ENCODE data around the gene COL4A2.

Gene COL4A2

DNA sequence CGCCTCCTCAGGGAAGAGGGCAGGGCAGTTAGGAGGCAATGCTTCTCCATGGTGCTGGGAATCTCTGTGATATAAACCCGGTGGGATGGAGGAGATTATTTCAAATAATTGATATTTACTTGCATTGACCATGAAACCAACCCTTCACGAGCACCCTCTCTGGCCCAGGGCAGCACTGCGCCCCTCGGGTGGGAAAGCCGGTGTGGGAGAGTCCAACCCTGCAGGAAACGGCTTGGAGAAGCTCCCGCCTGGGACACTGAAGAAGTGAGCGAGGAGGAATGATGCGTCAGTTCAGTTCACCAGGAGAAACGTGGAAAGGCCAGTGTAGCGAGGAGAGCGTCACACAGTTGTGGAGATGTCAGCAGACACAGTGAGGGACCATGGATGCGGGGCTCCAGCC is 99.9 kb downstream of the COL4A2 start:
- no peak for DNase-seq

- DNase-seq, result no peak
These were observed 100.4 kb downstream of the COL4A2 start for GRCh38 chr13:110407531-110407930.

DNA sequence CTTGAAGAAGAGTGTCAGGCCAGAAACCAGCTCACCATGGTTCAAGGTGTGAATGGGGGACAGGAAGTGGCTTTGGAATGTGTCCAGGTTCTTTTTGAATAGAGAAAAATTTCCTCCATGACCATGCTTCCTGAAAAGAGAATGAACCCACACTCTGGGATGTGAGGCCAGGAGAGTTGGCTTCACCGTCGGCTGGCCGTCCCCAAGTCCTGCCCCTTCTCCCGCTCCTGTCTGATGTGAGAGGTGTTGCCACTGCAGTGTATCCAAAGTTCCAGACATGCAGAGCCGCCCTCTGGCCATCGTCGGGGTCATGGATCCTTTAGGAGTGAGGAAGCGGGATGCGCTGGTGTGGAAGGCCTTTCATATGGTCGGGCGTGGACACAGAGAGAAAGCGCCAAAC is 101.2 kb downstream of the COL4A2 start:
- DNase-seq, result no peak

DNA sequence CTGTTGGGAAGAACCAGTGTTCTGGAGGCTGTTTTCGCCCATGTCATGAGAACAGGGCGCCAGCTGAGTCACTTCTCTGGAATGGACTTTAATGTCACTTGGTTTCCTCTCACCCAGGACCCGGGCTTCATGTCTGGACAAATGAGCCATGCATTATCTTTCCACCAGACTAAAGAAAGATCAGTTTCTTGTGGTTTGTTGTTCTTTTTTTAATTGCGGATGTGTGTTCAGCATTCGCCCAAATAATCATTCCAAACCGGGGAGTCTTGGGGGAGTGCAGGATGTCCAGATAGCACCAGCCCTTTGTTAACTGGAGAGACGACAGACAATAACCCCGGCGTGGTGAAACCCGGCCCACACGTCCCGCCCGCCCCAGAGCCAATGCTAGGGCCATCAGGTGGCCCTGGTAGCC is 102.5 kb downstream of the COL4A2 start:
- DNase-seq, result no peak

DNA sequence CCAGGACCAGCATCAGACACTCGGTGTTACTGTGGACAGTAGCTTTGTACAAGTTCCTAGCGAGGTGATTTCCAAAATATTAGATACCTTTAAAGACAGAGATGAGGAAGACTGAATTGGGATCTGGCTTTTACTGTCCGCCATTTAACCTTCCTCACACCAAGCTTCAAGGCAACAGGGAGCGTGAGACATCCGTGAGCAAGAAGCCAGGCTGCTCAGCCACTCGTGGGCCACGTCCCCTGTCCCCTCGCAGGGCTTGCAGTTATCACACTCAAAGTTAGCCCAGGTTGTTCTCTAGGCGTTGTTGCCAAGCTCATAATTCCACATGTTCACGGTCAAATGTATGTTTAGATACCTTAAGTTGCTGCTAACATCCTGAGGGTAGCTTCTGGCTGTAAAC is 102.9 kb downstream of the COL4A2 start:
- DNase-seq, result no peak

DNA sequence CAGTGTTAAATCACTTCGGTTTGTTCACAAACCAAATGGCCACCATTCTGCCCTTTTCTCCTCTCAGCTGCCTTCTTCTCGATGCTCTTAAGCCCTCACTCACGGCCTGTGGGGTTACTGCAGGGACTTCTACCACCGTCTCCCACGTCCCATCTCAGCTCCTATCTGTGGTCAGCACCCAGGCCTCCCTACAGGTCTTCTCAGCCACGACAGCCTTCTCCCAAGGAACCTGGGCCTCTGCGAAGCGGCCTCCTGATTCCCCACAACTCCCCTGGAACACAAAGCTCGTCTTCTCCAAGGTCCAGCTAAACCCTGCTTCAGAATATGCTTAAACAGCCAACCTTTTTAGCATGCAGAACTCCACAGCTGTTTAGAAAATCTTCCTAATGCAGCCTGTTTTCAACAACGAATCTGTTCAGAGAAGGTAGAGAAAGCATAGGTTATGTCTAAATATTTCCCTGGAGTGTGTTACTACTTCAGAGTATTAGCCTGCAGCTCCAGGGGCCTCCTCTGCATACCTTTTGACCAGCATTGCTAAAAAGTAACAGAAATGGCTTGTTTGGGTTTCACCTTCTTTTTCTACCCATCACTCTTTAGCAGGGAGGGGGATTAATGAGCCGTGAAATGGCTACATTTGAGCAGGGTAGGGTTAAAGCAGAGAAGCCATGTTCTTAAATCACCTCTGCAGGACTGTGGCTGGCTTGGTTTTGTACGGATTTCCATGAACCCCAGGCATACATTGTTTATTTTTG is 104.0 kb downstream of the COL4A2 start:
- no peak for DNase-seq

- DNase-seq, result no peak
These were observed 104.6 kb downstream of the COL4A2 start for GRCh38 chr13:110411688-110412059.

GRCh38 chr13:110412132-110412914 is 105.2 kb downstream of the COL4A2 start:
- DNase-seq, result peak; percentile 8 to 43

- no peak for DNase-seq
These were observed 106.1 kb downstream of the COL4A2 start for GRCh38 chr13:110413016-110413675.

GRCh38 chr13:110413676-110414040 is 106.6 kb downstream of the COL4A2 start:
- no peak for DNase-seq

GRCh38 chr13:110414283-110414682 is 107.2 kb downstream of the COL4A2 start:
- no peak for DNase-seq

GRCh38 chr13:110414931-110415330 is 107.8 kb downstream of the COL4A2 start:
- DNase-seq, result no peak

DNA sequence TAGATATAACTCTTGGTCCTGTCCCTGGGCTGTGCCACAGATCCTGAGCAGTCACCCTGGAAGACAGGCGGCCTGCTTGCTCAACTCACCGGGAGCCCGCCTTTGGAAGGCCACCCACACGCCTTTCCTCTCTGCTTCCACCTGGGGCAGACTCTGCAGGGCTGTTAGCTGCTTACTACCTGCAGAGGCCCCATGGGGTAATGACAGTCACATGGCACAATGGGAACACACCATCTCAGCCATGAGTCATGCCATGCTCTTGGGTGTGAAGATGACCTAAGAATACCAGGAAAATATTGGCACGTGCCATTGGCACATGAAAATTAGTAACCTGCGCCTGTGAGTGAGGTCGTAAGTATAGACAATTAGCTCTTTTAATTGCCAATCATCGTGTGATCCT is 108.6 kb downstream of the COL4A2 start:
- no peak for DNase-seq

- no peak for DNase-seq
These were observed 109.3 kb downstream of the COL4A2 start for GRCh38 chr13:110416131-110417025.

GRCh38 chr13:110418944-110419343 is 111.9 kb downstream of the COL4A2 start:
- no peak for DNase-seq

DNA sequence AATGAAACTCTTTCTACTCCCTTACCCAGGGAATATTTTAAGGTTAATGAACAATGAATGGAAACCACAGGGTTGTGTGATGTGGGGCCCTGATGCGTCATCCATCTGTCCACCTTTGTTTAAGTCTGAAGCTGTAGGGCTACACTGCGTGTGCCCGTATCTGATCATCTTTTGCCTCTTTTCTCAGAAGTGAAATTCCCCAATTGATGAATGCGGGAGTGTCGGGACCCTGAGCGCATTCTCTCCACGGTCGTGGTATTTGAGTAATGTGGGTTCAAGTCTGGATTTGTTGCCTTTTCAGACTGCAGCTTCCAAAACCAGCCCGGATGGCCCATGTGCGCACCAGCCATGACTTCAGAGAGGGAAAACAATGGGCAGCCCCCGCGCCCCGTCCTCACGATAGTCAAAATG is 112.3 kb downstream of the COL4A2 start:
- no peak for DNase-seq

DNA sequence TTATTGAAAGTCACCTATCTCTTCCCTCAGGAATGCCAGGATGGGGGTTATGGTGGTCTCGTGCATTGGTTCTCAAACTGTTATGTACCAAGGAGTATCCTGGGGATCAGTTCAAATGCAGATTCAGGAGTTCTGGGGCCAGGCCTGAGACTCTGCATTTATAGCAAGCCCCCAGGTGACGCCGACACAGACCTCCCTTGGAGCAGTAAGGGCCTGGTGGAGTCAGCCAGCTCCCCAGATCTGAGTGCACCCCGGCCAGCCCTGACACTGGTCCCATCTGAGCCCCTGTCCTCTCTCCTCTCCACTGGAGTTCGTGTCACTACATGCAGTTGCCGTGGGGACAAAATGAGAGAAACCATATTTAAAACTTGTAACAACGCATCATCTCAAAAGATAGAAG is 112.9 kb downstream of the COL4A2 start:
- DNase-seq, result no peak

DNA sequence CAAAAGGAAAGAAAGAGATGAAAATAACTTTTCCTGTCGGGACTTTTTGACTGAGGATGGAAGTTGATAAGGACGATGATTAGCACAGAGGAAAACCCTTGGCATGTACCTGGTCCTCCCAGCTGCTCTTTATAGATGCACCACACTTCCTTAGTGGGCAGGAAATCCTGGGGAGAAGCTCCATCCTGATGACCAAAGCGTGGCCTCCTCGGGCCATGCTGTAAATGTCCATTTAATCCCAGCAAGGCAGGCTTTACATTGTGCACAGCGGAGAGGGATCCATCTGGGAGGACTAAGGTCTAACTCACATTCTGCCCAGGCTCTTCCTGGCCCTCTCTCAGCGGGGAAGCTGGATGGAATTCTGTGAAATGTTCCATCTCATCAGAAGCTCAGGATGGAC is 113.5 kb downstream of the COL4A2 start:
- DNase-seq, result no peak

GRCh38 chr13:110421061-110421460 is 114.0 kb downstream of the COL4A2 start:
- no peak for DNase-seq

DNA sequence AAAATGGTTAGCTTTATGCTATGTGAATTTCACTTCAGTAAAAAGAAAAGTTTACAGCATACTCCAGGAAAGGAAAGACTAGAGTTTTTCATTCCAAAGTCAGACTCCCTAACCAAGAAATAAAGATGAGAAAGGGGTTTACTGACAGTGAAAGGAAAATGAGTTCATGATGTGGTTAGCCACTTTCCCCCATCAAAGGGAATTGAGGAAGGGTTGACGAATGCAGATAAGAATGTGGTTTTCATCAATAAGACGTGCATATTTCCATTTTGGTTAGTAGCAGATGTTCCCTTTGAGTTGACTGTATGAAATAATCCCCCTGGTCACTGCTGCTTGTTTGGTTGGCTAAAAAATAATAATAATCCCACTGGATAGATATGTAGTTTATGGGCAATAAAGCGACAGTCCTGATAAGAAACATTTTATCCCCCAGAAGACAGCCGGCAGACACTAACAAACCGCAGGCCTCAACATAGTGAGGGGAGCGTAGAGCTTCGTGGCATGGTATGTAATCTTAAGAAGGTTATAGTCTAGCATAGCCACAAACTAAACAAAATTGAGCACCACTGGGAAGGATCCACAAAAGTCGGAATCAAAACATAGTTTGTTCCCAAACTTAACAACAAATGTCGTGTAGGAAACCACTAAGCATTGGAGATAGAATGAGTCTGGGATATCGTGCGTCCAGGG is 114.8 kb downstream of the COL4A2 start:
- no peak for DNase-seq

DNA sequence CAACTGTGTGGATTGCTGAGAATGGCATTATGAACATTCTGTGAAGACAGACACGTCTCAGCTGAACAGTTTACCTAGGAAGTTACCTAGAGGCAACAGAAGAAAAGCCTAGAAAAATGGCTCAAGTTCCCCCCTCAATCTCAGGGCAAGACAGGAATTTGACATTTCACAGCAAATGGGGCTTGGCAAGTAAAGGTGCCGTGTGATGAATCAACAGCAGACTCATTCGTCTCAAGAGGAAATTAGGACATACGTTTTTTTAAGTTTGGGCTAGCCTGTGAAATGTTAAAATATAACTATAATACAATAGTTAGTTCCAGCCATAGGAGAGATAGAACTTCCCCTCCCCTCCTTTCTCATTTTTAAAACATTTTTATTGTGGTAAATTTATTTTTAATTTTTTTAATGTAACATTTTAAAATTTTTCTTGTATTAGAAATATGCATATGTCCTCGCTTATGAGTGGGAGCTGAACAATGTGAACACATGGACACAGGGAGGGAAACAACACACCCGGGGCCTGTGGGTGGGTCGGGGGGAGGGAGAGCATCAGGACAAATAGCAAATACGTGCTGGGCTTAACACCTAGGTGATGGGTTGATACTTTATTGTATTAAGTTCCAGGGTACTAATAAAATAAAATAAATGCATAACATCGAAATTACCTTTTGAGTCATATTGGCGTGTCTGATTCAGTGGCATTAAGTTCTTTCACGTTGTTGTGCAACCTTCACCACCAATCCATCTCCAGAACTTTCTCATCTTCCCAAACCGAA is 116.0 kb downstream of the COL4A2 start:
- DNase-seq, result no peak
